SK-N-SH treated with all-trans-retinoic acid at 6 μM for 48 hours (cell line): Measurements from ENCODE around the gene SPATS2L.

Experiments
- ATAC-seq: fragments of 200-7000 bp; cut with Tn5 transposase; 3 replicates; pipeline ENCODE4 v1.9.1; 2020; ENCODE audit warnings: mild to moderate bottlenecking, moderate library complexity
- ARNTL ChIP-seq: fragments of 450-650 bp; formaldehyde crosslinking; IDR thresholded peaks from 2 replicates; pipeline ENCODE4 v1.5.0; 2020; ENCODE audit warnings: low read depth, mild to moderate bottlenecking, moderate library complexity, borderline replicate concordance
- BACH2 ChIP-seq: fragments of 250-450 bp; sonication (Bioruptor Pico); IDR thresholded peaks from 2 replicates; pipeline ENCODE4 v1.9.0; 2021; ENCODE audit warnings: mild to moderate bottlenecking, borderline replicate concordance
- CREB5 ChIP-seq: fragments of 250-450 bp; sonication (Bioruptor Pico); IDR thresholded peaks from 2 replicates; pipeline ENCODE4 v1.5.1; 2020; ENCODE audit warnings: low read depth, mild to moderate bottlenecking, moderate library complexity
- CSDC2 ChIP-seq: fragments of 250-450 bp; sonication (Bioruptor Pico); IDR thresholded peaks from 2 replicates; pipeline ENCODE4 v1.5.0; 2020; ENCODE audit warnings: mild to moderate bottlenecking, moderate library complexity
- CSRNP3 ChIP-seq: fragments of 250-450 bp; sonication (Bioruptor Pico); IDR thresholded peaks from 2 replicates; pipeline ENCODE4 v1.5.1; 2021; ENCODE audit warnings: mild to moderate bottlenecking, moderate library complexity
- ESRRG ChIP-seq: fragments of 250-450 bp; sonication (Bioruptor Pico); IDR thresholded peaks from 2 replicates; pipeline ENCODE4 v1.6.1; 2021; ENCODE audit warnings: mild to moderate bottlenecking
- GLIS3 ChIP-seq: fragments of 250-450 bp; sonication (Bioruptor Pico); IDR thresholded peaks from 2 replicates; pipeline ENCODE4 v1.5.0; 2020; ENCODE audit warnings: mild to moderate bottlenecking, moderate library complexity
- ISL1 ChIP-seq: fragments of 250-450 bp; sonication (Bioruptor Pico); IDR thresholded peaks from 2 replicates; pipeline ENCODE4 v2.1.2; 2022; ENCODE audit warnings: mild to moderate bottlenecking, moderate library complexity
- OSR1 ChIP-seq: fragments of 250-450 bp; sonication (Bioruptor Pico); IDR thresholded peaks from 2 replicates; pipeline ENCODE4 v1.8.0; 2022; ENCODE audit warnings: moderate library complexity, mild to moderate bottlenecking, inconsistent platforms
- PATZ1 ChIP-seq: fragments of 250-450 bp; sonication (Bioruptor Pico); IDR thresholded peaks from 2 replicates; pipeline ENCODE4 v1.8.0; 2020; ENCODE audit warnings: mild to moderate bottlenecking, moderate library complexity, borderline replicate concordance
- POU6F1 ChIP-seq: fragments of 250-450 bp; sonication (Bioruptor Pico); IDR thresholded peaks from 2 replicates; pipeline ENCODE4 v1.8.0; 2021; ENCODE audit warnings: low read depth, mild to moderate bottlenecking, moderate library complexity, borderline replicate concordance
- PPARA ChIP-seq: fragments of 250-450 bp; sonication (Bioruptor Pico); IDR thresholded peaks from 2 replicates; pipeline ENCODE4 v1.5.0; 2020; ENCODE audit warnings: mild to moderate bottlenecking, borderline replicate concordance
- RARB ChIP-seq: fragments of 250-450 bp; sonication (Bioruptor Pico); IDR thresholded peaks from 2 replicates; pipeline ENCODE4 v1.8.0; 2021; ENCODE audit warnings: mild to moderate bottlenecking, moderate library complexity
- SNAI2 ChIP-seq: fragments of 250-450 bp; sonication (Bioruptor Pico); IDR thresholded peaks from 2 replicates; pipeline ENCODE4 v1.5.0; 2020; ENCODE audit warnings: mild to moderate bottlenecking, moderate library complexity
- TCF4 ChIP-seq: fragments of 250-450 bp; sonication (Bioruptor Pico); IDR thresholded peaks from 2 replicates; pipeline ENCODE4 v1.8.0; 2021; ENCODE audit warnings: mild to moderate bottlenecking, moderate library complexity, borderline replicate concordance
- TOX ChIP-seq: fragments of 250-450 bp; sonication (Bioruptor Pico); IDR thresholded peaks from 2 replicates; pipeline ENCODE4 v1.8.0; 2021; ENCODE audit warnings: mild to moderate bottlenecking, moderate library complexity, borderline replicate concordance
- TSHZ2 ChIP-seq: fragments of 250-450 bp; sonication (Bioruptor Pico); IDR thresholded peaks from 2 replicates; pipeline ENCODE4 v1.5.0; 2020; ENCODE audit warnings: mild to moderate bottlenecking, moderate library complexity
- ZFP30 ChIP-seq: fragments of 450-650 bp; formaldehyde crosslinking; IDR thresholded peaks from 2 replicates; pipeline ENCODE4 v1.5.0; 2022; ENCODE audit warnings: mild to moderate bottlenecking, moderate library complexity
- ZNF565 ChIP-seq: fragments of 450-650 bp; formaldehyde crosslinking; conservative IDR thresholded peaks from 2 replicates; pipeline ENCODE4 v1.5.0; 2020; ENCODE audit warnings: low read depth, mild to moderate bottlenecking, moderate library complexity
- ZNF70 ChIP-seq: fragments of 450-650 bp; formaldehyde crosslinking; IDR thresholded peaks from 2 replicates; pipeline ENCODE4 v1.5.0; 2020; ENCODE audit warnings: mild to moderate bottlenecking, moderate library complexity
- ZNF8 ChIP-seq: fragments of 450-650 bp; formaldehyde crosslinking; IDR thresholded peaks from 2 replicates; pipeline ENCODE4 v1.5.0; 2020; ENCODE audit warnings: mild to moderate bottlenecking, moderate library complexity

SPATS2L gene

GRCh38 chr2:200264631-200265030, 41.9 kb upstream of the SPATS2L start:
- ATAC-seq: no peak
- TF ChIP-seq PATZ1 (CRISPR knock-in tag) (no peak), ZNF565 (CRISPR knock-in tag) (no peak), TOX (CRISPR knock-in tag) (no peak), CSDC2 (no peak), TSHZ2 (CRISPR knock-in tag) (no peak), GLIS3 (CRISPR knock-in tag) (no peak), BACH2 (no peak), POU6F1 (CRISPR knock-in tag) (no peak), ISL1 (CRISPR knock-in tag) (no peak), TCF4 (CRISPR knock-in tag) (no peak), ZNF8 (CRISPR knock-in tag) (no peak), ESRRG (CRISPR knock-in tag) (no peak), OSR1 (CRISPR knock-in tag) (no peak), ZFP30 (CRISPR knock-in tag) (no peak), SNAI2 (CRISPR knock-in tag) (no peak)

GRCh38 chr2:200266406-200266805, 40.1 kb upstream of the SPATS2L start:
- ATAC-seq: no peak
- TF ChIP-seq ESRRG (CRISPR knock-in tag) (no peak), TOX (CRISPR knock-in tag) (no peak), SNAI2 (CRISPR knock-in tag) (no peak), CSRNP3 (no peak), TCF4 (CRISPR knock-in tag) (no peak), ZFP30 (CRISPR knock-in tag) (no peak), ARNTL (CRISPR knock-in tag) (no peak), CREB5 (CRISPR knock-in tag) (no peak), RARB (CRISPR knock-in tag) (no peak), PPARA (CRISPR knock-in tag) (no peak), BACH2 (no peak), PATZ1 (CRISPR knock-in tag) (no peak), OSR1 (CRISPR knock-in tag) (no peak), POU6F1 (CRISPR knock-in tag) (no peak), TSHZ2 (CRISPR knock-in tag) (no peak), ZNF70 (CRISPR knock-in tag) (no peak), ZNF565 (CRISPR knock-in tag) (no peak), CSDC2 (no peak), ZNF8 (CRISPR knock-in tag) (no peak), ISL1 (CRISPR knock-in tag) (no peak)
